HUES6 (cell line): ENCODE results near the gene TMEM161A.
"Not testable (repeated sequence)": the region's sequence is repeated elsewhere in the genome, so short reads cannot be mapped to it uniquely, and the experiment has no call there.

Experiments
- H3K27ac ChIP-seq: 2 replicates; pipeline ENCODE4 v1.7.0; 2013; ENCODE audit warnings: low read depth, mild to moderate bottlenecking, low read length, inconsistent platforms
- H3K27me3 ChIP-seq: 2 replicates; pipeline ENCODE4 v1.6.1; 2013; ENCODE audit warnings: low read length; ENCODE audit not compliant: control insufficient read depth, insufficient read depth
- H3K36me3 ChIP-seq: 2 replicates; pipeline ENCODE4 v1.6.1; 2013; ENCODE audit warnings: low read length; ENCODE audit not compliant: control insufficient read depth, insufficient read depth
- H3K4me1 ChIP-seq: 2 replicates; pipeline ENCODE4 v1.6.1; 2013; ENCODE audit warnings: low read length; ENCODE audit not compliant: control insufficient read depth, insufficient read depth
- H3K4me3 ChIP-seq: 2 replicates; pipeline ENCODE4 v1.5.1; 2013; ENCODE audit warnings: low read depth, low read length
- H3K9ac ChIP-seq: one replicate; pipeline ENCODE4 v1.6.1; 2013; ENCODE audit warnings: mild to moderate bottlenecking, low read length
- H3K9me3 ChIP-seq: 2 replicates; pipeline ENCODE4 v1.6.1; 2013; ENCODE audit warnings: low read depth, low read length; ENCODE audit not compliant: control insufficient read depth, insufficient read depth

Gene TMEM161A

DNA sequence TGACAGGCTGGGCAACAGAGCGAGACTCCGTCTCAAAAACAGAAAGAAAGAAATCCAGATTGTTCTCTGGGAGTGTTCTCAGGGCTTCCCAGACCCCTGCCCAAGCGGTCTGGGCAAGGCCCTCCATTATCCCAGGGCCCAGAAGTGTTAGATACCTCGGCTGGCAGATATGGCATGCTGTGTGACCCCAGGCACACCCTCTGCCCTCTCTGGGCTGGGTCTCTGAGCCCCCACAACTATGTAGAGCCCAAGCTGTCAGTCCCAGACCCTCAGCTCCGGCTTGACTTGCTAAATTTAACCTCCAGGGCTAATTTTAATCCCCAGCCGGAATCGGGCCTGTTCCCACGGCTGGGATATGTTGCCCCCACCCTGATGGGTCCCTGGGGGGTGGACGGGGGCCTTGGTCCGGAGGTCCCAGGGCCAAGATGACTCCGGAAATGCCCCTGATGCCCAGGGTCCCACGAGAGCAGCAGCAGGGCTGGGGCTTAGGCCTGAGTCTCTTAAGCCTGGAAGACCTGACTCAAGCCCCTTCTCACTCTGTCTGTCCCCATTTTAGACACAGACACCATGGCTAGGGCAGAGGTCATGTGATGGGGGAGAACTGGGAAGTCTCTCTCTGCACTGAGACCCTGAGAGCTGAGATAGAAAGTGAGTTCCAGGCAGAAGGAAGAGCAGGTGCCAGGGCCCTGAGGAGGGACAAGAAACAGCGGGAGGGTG is 14.5 kb upstream of the TMEM161A start:
- Histone ChIP-seq H3K36me3 (peaks cover 5% of the 10 kb centered on the region; the same call in 1 of the 2 replicates), H3K4me1 (no peaks in the 10 kb centered on the region), H3K4me3 (no peak overlapping the region), H3K27me3 (no peaks in the 10 kb centered on the region), H3K9me3 (no peaks in the 10 kb centered on the region), H3K27ac (no peak overlapping the region), H3K9ac (no peak overlapping the region)

GRCh38 chr19:19151418-19151817 is 13.1 kb upstream of the TMEM161A start:
- Histone ChIP-seq H3K36me3 (peaks cover 5% of the 10 kb centered on the region; the same call in 1 of the 2 replicates), H3K4me3 (no peak overlapping the region), H3K27ac (no peak overlapping the region), H3K9me3 (no peaks in the 10 kb centered on the region), H3K9ac (no peak overlapping the region), H3K4me1 (no peaks in the 10 kb centered on the region), H3K27me3 (no peaks in the 10 kb centered on the region)

GRCh38 chr19:19149435-19149834 is 11.2 kb upstream of the TMEM161A start:
- Histone ChIP-seq H3K27ac (no peak overlapping the region), H3K9ac (no peak overlapping the region), H3K4me1 (no peaks in the 10 kb centered on the region), H3K36me3 (peaks cover 5% of the 10 kb centered on the region; the same call in 1 of the 2 replicates), H3K4me3 (no peak overlapping the region), H3K9me3 (no peaks in the 10 kb centered on the region), H3K27me3 (no peaks in the 10 kb centered on the region)

- not testable (repeated sequence) for H3K27me3 ChIP-seq, H3K36me3 ChIP-seq, H3K9me3 ChIP-seq, H3K27ac ChIP-seq, H3K4me3 ChIP-seq, H3K9ac ChIP-seq, H3K4me1 ChIP-seq
Observed at GRCh38 chr19:19148504-19148903, 10.2 kb upstream of the TMEM161A start.

DNA sequence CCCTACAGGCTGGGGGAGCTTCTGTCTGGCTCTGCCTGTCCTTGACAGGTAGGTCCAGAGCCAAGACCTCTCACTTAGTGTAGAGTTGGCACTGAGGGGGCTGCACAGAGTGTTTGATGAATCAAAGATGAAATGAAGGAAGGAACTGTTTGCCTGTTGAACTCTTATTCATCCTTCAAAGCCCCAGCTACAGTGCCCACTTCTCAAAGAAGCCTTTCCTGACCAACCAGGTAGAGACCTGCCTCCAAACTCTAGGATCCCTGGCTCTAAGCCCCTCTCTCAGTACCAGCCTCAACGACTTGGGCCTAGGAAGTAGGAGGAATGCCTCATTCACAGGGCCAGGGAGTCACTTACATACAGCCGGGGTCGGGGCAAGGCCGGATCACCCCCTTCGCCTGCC is 9.1 kb upstream of the TMEM161A start:
- Histone ChIP-seq H3K27me3 (no peaks in the 10 kb centered on the region), H3K9me3 (no peaks in the 10 kb centered on the region), H3K4me3 (no peak overlapping the region), H3K9ac (no peak overlapping the region), H3K36me3 (peaks cover 5% of the 10 kb centered on the region; the same call in 1 of the 2 replicates), H3K4me1 (no peaks in the 10 kb centered on the region), H3K27ac (no peak overlapping the region)

GRCh38 chr19:19146865-19147264 is 8.6 kb upstream of the TMEM161A start:
- H3K27me3 ChIP-seq = no peaks in the 10 kb centered on the region; the same call in 1 of the 2 replicates
- H3K4me1 ChIP-seq = no peaks in the 10 kb centered on the region
- no peaks in the 10 kb centered on the region for H3K9me3 ChIP-seq
- no peak overlapping the region for H3K27ac ChIP-seq
- no peak overlapping the region for H3K4me3 ChIP-seq
- H3K36me3 ChIP-seq = peaks cover 5% of the 10 kb centered on the region; the same call in 1 of the 2 replicates
- H3K9ac ChIP-seq = no peak overlapping the region

- Histone ChIP-seq H3K27me3 (no peaks in the 10 kb centered on the region; the same call in 1 of the 2 replicates), H3K9me3 (no peaks in the 10 kb centered on the region), H3K4me1 (no peaks in the 10 kb centered on the region), H3K4me3 (no peak overlapping the region), H3K36me3 (peaks cover 5% of the 10 kb centered on the region; the same call in 1 of the 2 replicates), H3K9ac (no peak overlapping the region), H3K27ac (no peak overlapping the region)
Observed at GRCh38 chr19:19145684-19146608, 7.7 kb upstream of the TMEM161A start.

- H3K4me3 ChIP-seq = no peak overlapping the region
- no peaks in the 10 kb centered on the region; the same call in 1 of the 2 replicates for H3K27me3 ChIP-seq
- H3K9ac ChIP-seq = no peak overlapping the region
- H3K9me3 ChIP-seq = no peaks in the 10 kb centered on the region
- peaks cover 5% of the 10 kb centered on the region; the same call in 1 of the 2 replicates for H3K36me3 ChIP-seq
- H3K27ac ChIP-seq = no peak overlapping the region
- no peaks in the 10 kb centered on the region for H3K4me1 ChIP-seq
Observed at GRCh38 chr19:19145281-19145680, 7.0 kb upstream of the TMEM161A start.

DNA sequence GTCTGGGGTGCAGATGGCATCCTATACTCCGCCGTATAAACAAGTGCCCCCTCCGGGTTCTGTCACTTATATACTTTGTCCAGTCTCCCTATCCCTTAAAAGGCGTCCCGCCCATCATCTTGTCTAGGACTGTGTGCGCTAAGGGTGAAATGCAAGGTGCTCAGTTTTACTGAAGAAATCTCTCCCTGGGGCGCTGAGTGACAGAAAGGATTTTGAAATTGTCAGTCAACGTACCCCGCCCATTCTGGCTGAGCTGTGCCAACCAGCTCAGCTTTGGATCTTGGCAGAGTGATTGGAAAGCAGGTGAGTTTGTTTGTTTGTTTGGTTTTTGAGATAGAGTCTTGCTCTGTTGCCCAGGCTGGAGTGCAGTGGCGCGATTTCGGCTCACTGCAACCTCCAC is 4.1 kb upstream of the TMEM161A start:
- no peak overlapping the region for H3K4me3 ChIP-seq
- no peak overlapping the region for H3K27ac ChIP-seq
- H3K36me3 ChIP-seq = no peaks in the 10 kb centered on the region
- H3K4me1 ChIP-seq = no peaks in the 10 kb centered on the region; the same call in 1 of the 2 replicates
- no peak overlapping the region for H3K9ac ChIP-seq
- H3K27me3 ChIP-seq = peaks cover 4% of the 10 kb centered on the region; the same call in 1 of the 2 replicates
- H3K9me3 ChIP-seq = no peaks in the 10 kb centered on the region

DNA sequence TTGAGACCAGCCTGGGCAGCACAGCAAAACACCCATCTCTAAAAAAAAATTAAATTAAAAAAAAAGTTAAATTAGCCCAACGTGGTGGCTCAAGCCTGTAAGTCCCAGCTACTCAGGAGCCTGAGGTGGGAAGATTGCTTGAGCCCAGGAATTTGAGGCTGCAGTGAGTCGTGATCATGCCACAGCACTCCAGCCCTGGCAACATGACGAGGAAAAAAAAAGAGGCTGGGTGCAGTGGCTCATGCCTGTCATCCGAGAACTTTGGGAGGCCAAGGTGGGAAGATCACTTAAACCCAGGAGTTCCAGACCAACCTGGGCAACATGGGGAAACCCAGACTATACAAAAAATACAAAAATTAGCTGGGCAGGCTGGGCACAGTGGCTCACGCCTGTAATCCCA is 2.2 kb upstream of the TMEM161A start:
- H3K4me3 ChIP-seq = no peak overlapping the region
- H3K9ac ChIP-seq = no peak overlapping the region
- peaks cover 4% of the 10 kb centered on the region; the same call in 1 of the 2 replicates for H3K27me3 ChIP-seq
- no peak overlapping the region for H3K27ac ChIP-seq
- no peaks in the 10 kb centered on the region for H3K9me3 ChIP-seq
- no peaks in the 10 kb centered on the region for H3K36me3 ChIP-seq
- H3K4me1 ChIP-seq = no peaks in the 10 kb centered on the region; the same call in 1 of the 2 replicates

DNA sequence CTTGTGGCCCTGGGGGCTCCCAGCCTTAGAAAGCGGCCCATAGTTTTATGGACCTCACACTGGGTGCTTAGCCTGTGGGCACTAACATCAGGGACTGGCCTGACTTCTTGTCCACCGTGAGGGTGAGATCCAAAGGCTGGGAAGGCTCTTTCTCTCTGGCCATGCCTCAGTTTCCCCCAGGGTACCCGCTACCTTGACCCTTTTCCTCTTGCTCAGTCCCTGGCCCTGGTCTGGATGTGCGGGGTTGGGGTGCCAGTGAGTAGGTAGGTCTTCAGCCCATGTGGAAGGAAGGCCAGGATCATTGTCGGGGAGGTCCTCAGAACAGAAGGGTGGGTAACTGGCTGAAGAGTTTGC is 1.6 kb upstream of the TMEM161A start:
- no peak overlapping the region for H3K9ac ChIP-seq
- H3K27me3 ChIP-seq = peaks cover 4% of the 10 kb centered on the region; the same call in 1 of the 2 replicates
- H3K9me3 ChIP-seq = no peaks in the 10 kb centered on the region
- no peak overlapping the region for H3K27ac ChIP-seq
- H3K4me1 ChIP-seq = peaks cover 5% of the 10 kb centered on the region
- no peaks in the 10 kb centered on the region for H3K36me3 ChIP-seq
- no peak overlapping the region for H3K4me3 ChIP-seq
